Sciatic nerve (tissue), 2 donors: ENCODE data around the gene BCR. TPM values are rescaled to one million over a fixed set of nuclear protein-coding genes. Genes with fewer than 3 reads are reported as not detected.

ENCODE experiments used
- ATAC-seq: fragments of 200-7000 bp; cut with Tn5 transposase; one replicate; pipeline ENCODE4 v1.9.1; 2020; ENCODE audit warnings: mild to moderate bottlenecking, moderate library complexity
- DNase-seq: peaks from one replicate; pipeline ENCODE4 v3.0.0-alpha.2; 2020; ENCODE audit warnings: low spot score
- intact Hi-C: fragments of 100-400 bp; cut with DNase I; formaldehyde crosslinking; loops from one replicate; pipeline ENCODE4 v1.14.2; 2022
- total RNA-seq: library from RNA; stranded (reverse); fragmentation: NEBNext Ultra II Directional; extraction: Animal tissue kit (Norgen Biotek cat#: 25700); gene quantifications from one replicate; pipeline ENCODE4 v1.2.1, GENCODE V29; 2021
- donor health status: DM: no; HTN: no; CAD: no.
- donor health status: DM: no; HTN: no; CAD: no.

Gene BCR
- total RNA-seq, 1 donor from 2014 or later = 101 TPM

GRCh38 chr22:23262518-23263332, 82.4 kb downstream of the BCR start:
- peak; percentile 8 for ATAC-seq
- intact Hi-C loops = no loop called here
- no peak for DNase-seq

GRCh38 chr22:23263651-23264555, 83.6 kb downstream of the BCR start:
- ATAC-seq = peak; percentile 25
- DNase-seq = no peak
- intact Hi-C loops = no loop called here

- intact Hi-C loops = no loop called here
- DNase-seq (peak; percentile 75), ATAC-seq (peak; percentile 84)
Measured at GRCh38 chr22:23264610-23265367, 84.5 kb downstream of the BCR start.

GRCh38 chr22:23265368-23265700, 85.0 kb downstream of the BCR start:
- DNase-seq = no peak
- intact Hi-C loops = no loop called here
- no peak for ATAC-seq

- ATAC-seq = no peak
- DNase-seq = no peak
- intact Hi-C loops = no loop called here
Measured at GRCh38 chr22:23266780-23267179, 86.5 kb downstream of the BCR start.

GRCh38 chr22:23267226-23268043, 87.1 kb downstream of the BCR start:
- DNase-seq (no peak), ATAC-seq (no peak)
- intact Hi-C loops = no loop called here

GRCh38 chr22:23268139-23268712, 87.9 kb downstream of the BCR start:
- ATAC-seq = no peak
- intact Hi-C loops = no loop called here
- no peak for DNase-seq

- DNase-seq = no peak
- intact Hi-C loops = no loop called here
Measured at GRCh38 chr22:23268877-23269276, 88.6 kb downstream of the BCR start.

GRCh38 chr22:23269441-23270211, 89.3 kb downstream of the BCR start:
- ATAC-seq = no peak
- intact Hi-C loops = loop anchor here (5.0 kb wide), 1 partner anchor 87 kb away; the partner anchor contains the start of gene BCR
- no peak for DNase-seq

More at GRCh38 chr22:23268877-23269276, 88.6 kb downstream of the BCR start:
- ATAC-seq = no peak

GRCh38 chr22:23270212-23270733, 90.0 kb downstream of the BCR start:
- ATAC-seq (peak; percentile 35), DNase-seq (no peak)
- intact Hi-C loops = loop anchor here (5.0 kb wide), 1 partner anchor 88 kb away; the partner anchor contains the start of gene BCR

- intact Hi-C loops = loop anchor here (5.0 kb wide), 1 partner anchor 89 kb away; the partner anchor contains the start of gene BCR
- no peak for ATAC-seq
- no peak for DNase-seq
Measured at GRCh38 chr22:23270798-23271596, 90.7 kb downstream of the BCR start.

GRCh38 chr22:23271597-23271908, 91.2 kb downstream of the BCR start:
- intact Hi-C loops = loop anchor here (5.0 kb wide), 1 partner anchor 89 kb away; the partner anchor contains the start of gene BCR
- ATAC-seq (no peak), DNase-seq (no peak)

- ATAC-seq = no peak
- intact Hi-C loops = loop anchor here (5.0 kb wide), 1 partner anchor 90 kb away; the partner anchor contains the start of gene BCR
- DNase-seq = no peak
Measured at GRCh38 chr22:23272371-23272770, 92.1 kb downstream of the BCR start.

GRCh38 chr22:23272834-23273233, 92.5 kb downstream of the BCR start:
- intact Hi-C loops = loop anchor here (5.0 kb wide), 1 partner anchor 91 kb away; the partner anchor contains the start of gene BCR
- no peak for ATAC-seq
- no peak for DNase-seq

GRCh38 chr22:23273445-23274145, 93.3 kb downstream of the BCR start:
- no peak for DNase-seq
- no peak for ATAC-seq
- intact Hi-C loops = loop anchor here (5.0 kb wide), 1 partner anchor 91 kb away; the partner anchor contains the start of gene BCR

- ATAC-seq = no peak
- intact Hi-C loops = loop anchor here (5.0 kb wide), 1 partner anchor 92 kb away; the partner anchor contains the start of gene BCR
- no peak for DNase-seq
Measured at GRCh38 chr22:23274146-23274526, 93.8 kb downstream of the BCR start.
